IPS-11a (cell line): ENCODE data around the gene BDH1.
"Not testable (repeated sequence)": the region's sequence is repeated elsewhere in the genome, so short reads cannot be mapped to it uniquely, and the experiment has no call there.

Source experiments
- H3K4me3 ChIP-seq: one replicate; pipeline ENCODE4 v1.5.1; 2013; ENCODE audit warnings: low read depth, low read length, control low read depth

The BDH1 gene

DNA sequence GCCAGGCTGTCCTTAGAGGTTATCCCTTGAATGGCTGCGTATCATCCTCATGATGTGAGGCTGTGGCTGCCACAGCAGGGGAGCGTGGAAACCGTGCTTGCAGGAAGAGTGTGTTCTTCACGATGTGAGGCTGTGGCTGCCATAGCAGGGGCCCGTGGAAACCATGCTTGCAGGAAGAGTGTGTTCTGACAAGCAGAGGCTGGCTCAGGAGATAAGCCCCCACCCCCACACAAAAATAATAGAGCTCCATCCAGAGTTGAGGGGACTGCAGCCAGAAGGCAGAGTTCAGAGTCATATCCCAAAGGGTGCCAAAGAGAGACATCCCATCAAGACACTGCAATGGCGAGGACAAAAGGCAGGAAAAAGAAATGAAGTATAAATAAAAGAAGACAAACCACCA lies 22.6 kb upstream of the BDH1 start:
- no peak overlapping the region for H3K4me3 ChIP-seq

DNA sequence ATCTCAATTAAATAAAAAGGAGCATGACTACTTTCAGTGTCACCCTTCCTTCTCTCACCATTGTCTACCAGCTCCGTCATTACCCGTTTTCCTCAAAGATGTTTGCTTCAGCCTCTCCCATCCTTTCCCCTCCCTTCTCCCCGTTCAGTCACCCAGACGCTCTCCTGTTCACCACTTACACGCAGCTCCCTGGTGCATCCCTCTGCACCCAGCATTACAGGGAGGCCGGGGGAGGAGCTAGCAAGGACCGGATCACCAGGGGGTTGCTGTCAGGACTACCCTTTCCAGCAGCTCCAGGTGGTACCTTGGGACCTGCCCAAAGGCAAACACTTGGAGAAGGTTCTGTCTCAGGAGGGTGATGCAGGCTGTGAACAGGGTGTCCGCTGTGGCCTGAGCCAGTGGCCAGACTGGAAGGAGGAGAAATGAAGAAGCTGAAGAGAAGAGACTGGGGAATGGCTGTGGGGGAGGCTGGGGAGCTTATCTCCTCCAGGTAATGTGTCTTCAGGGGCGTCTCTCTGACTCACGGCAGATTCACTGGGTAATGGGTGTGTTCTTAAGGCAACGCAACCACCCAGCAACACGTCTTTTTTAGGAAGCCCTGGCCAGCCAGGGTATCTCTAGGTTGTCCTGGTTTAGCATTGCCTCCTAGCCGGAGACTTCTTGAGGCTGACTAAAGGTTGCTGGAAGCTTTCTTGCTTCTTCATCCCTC lies 21.8 kb upstream of the BDH1 start:
- H3K4me3 ChIP-seq = no peak overlapping the region

DNA sequence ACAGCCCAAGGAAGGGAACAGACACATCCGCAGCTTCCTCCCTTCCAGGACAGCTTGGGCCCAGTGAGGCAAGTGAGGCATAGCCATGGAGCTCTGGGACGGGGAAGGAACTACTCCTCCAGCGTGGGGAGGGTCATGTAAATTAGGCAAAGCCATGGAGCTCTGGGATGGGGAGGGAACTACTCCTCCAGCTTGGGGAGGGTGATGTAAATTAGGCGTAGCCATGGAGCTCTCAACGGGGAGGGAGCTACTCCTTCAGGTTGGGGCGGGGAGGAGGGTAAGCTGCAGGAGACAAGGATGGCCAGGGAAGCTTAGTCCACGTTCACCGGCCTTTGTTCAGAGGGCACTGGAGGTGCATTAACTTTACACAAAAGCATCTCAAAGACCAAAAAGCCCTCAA lies 21.1 kb upstream of the BDH1 start:
- no peak overlapping the region for H3K4me3 ChIP-seq

GRCh38 chr3:197575362-197575761 lies 19.6 kb upstream of the BDH1 start:
- H3K4me3 ChIP-seq = no peak overlapping the region

DNA sequence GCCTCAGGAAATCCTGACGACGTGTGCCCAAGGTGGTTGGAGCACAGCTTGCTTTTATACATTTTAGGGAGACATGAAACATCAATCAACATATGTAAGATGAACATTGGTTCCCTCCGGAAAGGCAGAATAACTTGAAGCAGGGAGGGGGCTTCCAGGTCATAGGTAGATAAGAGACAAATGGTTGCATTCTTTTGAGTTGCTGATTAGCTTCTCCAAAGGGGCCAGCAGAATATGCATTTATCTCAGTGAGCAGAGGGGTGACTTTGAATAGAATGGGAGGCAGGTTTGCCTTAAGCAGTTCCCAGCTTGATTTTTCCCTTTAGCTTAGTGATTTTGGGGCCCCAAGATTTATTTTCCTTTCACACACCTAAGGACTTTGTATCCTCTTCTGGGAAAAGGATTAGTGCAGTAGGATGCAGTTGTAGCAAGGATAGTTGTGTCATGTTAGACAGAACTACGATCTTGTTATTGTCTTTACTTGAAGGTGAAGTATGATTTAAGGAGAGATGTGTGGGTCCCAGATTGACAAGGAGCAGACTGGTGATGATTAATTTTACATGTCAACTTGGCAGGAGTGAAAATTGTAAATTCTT lies 18.7 kb upstream of the BDH1 start:
- H3K4me3 ChIP-seq = not testable (repeated sequence)

DNA sequence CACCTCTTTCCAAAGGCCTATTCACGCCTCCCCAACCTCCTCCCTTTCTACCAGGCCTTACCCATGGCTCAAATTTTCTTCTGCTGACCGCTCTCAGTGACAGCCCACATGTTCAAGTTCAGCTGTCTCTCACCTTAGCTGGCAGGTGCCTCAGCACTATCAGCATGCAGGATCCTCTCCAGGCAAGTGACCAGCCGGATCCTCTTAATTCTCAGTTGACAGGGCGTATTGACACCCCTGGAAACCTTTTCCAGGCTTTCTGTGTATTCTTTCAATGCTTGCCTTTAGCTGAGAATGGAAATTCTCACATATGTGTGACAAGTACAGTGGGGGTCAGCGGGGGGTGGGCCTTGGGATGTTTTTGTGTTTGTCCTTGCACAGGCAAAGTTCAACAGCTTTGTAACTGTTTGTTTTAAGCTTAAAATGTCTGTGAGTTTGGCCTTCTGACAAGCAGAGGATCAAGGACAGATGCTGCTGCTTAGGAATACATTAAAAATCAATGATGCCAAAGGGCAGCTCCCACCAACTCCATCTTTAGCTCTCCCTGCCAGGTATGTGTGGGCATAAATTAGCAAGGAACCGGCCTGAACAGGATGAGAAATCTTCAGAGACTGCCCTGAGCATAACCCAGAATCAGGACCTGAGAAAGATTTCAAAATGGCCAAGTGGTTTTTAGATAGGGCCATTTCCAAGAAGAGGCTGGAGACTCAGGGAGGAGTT lies 17.4 kb upstream of the BDH1 start:
- H3K4me3 ChIP-seq = no peak overlapping the region

- not testable (repeated sequence) for H3K4me3 ChIP-seq
Measured at GRCh38 chr3:197571880-197572172, 16.1 kb upstream of the BDH1 start.

DNA sequence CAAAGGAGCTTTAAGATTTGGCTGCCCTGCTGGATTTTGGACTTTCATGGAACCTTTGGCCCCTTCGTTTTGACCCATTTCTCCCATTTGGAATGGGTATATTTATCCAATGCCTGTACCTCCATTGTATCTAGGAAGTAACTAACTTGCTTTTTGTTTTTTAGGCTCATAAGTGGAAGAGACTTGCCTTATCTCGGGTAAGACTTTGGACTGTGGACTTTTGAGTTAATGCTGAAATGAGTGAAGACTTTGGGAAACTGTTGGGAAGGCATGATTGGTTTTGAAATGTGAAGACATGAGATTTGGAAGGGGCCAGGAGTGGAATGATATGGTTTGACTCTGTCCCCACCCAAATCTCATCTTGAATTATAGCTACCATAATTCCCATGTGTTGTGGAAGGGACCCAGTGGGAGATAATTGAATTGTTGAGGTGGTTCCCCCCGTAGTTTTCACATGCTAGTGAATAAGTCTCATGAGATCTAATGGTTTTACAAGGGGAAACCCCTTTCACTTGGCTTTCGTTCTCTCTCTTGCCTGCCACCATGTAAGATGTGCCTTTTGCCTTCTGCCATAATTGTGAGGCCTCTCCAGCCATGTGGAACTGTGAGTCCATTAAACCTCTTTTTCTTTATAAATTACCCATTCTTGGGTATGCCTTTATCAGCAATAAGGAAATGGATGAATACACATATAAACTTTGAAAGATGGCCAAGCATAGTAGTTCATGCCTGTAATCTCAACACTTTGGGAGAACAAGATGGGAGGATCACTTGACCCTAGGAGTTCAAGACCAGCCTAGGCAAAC lies 15.5 kb upstream of the BDH1 start:
- H3K4me3 ChIP-seq = not testable (repeated sequence)

DNA sequence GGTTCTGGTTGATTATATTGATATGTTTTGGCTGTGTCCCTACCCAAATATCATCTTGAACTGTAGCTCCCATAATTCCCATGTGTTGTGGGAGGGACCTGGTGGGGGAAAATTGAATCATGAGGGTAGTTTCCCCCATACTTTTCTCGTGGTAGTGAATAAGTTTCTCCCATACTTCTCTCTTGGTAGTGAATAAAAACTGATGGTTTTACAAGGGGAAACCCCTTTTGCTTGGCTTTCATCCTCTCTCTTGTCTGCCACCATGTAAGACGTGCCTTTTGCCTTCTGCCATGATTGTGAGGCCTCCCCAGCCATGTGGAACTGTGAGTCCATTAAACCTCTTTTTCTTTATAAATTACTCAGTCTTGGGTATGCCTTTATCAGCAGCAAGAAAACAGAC lies 13.7 kb upstream of the BDH1 start:
- not testable (repeated sequence) for H3K4me3 ChIP-seq

- H3K4me3 ChIP-seq = no peak overlapping the region
Measured at GRCh38 chr3:197567904-197568681, 12.3 kb upstream of the BDH1 start.

DNA sequence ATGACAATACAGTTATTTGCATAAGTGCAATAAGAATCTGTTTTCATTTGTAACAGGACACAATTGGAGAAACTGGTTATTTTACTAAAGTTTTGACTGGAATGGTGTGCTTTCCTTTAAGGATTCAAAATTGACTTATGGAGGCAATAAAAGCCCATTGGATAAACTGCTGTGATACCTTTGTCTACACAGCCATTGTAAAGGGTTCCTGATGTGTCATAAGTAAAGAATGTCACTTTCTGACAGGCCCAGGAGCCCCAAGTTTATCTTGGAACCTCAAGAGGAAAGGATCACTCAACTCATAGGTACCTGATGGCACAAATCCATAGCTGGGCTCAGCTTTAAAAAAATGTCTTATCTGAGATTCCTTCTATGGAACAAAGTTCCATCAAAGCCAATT lies 10.4 kb upstream of the BDH1 start:
- not testable (repeated sequence) for H3K4me3 ChIP-seq

DNA sequence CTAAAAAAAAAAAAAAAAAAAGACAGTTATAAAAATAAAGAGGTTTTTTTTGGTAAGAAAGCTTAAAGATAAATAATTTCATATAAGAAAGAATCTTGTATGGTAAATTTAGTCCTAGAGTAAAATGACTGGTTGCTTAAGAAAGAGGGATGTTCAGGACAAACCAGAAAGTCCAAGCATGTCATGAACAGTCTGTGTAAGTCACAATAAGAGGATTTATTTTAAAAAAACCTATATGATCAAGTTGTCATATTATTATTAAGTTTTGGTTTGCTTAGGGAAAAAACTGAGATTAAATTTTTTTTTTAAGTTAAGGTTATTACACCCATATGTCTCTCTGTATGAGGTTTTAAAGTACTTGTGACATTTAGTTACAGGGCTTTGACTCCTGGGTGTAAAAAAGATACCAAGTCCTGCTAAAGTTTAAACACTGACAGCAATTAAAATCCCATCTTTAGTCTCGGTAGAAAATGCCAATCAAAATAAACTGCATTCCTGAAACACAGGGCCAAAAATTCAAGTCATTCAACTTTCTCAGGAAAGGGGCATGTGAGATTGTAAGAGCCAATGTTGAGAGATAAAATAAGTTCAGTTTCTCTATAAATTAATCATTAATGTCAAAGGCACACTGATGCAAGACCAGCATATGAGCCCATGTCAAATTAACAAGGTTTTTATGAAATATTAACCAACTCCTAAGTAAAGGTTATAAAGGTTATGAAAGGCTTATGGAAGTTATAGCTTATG lies 8.5 kb upstream of the BDH1 start:
- no peak overlapping the region for H3K4me3 ChIP-seq

DNA sequence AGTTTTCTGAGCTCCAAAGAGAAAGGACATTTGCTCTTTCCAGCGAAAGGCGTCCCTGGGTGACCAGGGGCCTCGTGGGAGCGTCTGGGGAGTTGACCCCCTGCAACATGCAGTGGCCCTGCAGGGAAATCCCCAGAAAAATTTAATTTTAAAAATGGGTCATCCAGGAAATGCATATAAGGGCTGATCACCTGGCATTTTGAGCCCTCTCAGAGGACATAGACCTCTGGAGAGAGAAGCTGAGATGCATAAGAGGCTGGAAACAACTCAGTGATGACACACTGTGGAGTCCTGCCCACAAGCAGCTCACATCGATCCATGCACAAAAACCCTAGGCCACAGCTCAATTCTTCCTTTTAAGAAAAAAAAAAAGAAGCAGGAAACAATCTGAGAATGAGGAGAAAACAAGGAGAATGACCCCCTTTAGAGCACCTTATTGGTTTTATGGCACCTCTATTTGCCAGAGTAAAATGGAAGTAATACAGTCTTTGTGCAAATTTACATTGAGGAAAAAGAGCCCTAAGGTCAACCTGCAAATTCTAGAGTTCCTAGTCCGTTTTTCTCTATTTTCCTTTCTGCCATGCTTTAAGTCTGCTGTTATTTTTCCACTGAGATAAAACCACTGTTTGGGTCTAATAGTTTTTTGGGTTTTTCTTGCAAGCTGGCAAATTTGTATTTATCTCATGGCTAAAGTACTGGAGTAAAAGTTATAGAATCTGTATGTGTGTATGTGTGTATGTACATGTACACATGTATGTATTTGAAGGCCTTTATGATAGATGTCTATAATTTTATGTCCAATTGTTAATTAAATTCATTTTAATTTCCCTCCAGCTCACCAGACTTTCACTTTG lies 6.9 kb upstream of the BDH1 start:
- H3K4me3 ChIP-seq = no peak overlapping the region

- no peak overlapping the region for H3K4me3 ChIP-seq
Measured at GRCh38 chr3:197561926-197562325, 6.2 kb upstream of the BDH1 start.

DNA sequence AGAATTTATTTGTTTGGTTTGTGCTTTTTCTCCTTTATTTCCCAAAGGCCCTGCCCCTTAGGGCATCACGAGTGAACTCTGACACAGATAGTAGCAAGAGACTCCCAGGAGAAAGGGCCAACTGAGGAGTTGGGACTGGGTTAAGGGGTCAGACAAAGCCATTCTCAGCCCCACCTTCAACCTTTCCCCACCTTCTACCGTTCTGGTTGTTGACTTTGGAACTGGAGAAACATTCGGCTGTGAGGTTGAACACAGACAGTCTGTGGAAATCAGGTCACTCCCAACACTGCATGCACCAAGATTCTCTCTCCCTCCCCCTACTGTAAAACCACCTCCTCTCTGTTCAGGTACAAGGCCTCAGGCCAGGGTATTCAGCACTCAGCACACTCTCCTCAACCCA lies 3.9 kb upstream of the BDH1 start:
- no peak overlapping the region for H3K4me3 ChIP-seq

DNA sequence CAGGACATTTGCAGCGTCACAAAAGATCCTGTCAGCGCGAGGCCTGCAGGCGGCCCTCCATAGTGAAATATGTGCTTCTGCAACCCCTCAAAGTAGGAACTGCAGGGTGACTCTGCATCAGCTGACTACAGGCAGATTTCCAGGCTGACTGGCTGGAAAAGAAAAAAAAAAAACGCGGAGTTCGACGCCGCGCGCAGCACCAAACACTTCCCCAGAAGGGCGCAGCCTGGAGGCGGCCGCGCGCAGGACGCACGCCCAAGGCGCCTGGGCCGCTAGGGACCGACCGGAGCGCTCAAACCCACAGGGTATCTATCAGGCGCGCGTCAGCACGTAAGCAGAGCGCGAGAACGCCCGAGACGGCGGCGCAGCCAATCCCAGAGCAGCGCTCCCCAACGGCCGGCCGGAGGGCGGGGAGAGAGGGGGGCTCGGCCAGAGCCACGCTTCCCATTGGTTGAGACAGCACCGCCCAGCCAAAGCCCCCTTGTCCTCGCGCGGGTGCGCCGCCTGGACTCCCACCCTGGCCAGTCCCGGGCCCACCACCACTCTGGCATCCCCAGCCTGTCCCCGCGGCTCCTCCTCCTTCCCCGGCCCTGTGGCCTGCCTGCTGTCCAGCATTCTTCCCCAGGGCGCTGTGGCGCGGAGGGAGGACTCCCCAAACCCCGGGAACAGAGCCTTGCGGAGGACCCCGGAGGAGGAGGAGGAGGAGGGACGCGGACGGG lies 1.0 kb downstream of the BDH1 start:
- H3K4me3 ChIP-seq = peak overlapping the region; percentile 59

GRCh38 chr3:197554196-197554561 lies 1.6 kb downstream of the BDH1 start:
- peak overlapping the region; percentile 18 for H3K4me3 ChIP-seq

- H3K4me3 ChIP-seq = no peak overlapping the region
Measured at GRCh38 chr3:197552198-197552597, 3.6 kb downstream of the BDH1 start.

GRCh38 chr3:197550489-197550888 lies 5.3 kb downstream of the BDH1 start:
- H3K4me3 ChIP-seq = no peak overlapping the region
